HepG2 (cell line): ENCODE results near the gene XCR1. TPM values are rescaled to one million over a fixed set of nuclear protein-coding genes. Genes with fewer than 3 reads are reported as not detected.
"Not testable (repeated sequence)": the region's sequence is repeated elsewhere in the genome, so short reads cannot be mapped to it uniquely, and the experiment has no call there.

Experiments
- ATAC-seq: fragments of 200-7000 bp; cut with Tn5 transposase; 3 replicates; pipeline ENCODE4 v1.9.1; 2020; ENCODE audit warnings: mild to moderate bottlenecking, moderate library complexity
- BruUV-seq: library from RNA; stranded (reverse); fragments of 400-500 nt; replicated peaks from 2 replicates; lab custom pipeline; 2021; lab: Mats Ljungman, UMichigan
- CTCF ChIA-PET: fragments of 300-600 bp; formaldehyde crosslinking; extraction: SDS; loops from one replicate; lab custom pipeline; 2021; ENCODE audit warnings: low total read pairs, inconsistent platforms, low intra/inter-chr PET ratio; lab: Yijun Ruan, JAX
- POLR2A ChIA-PET: fragments of 350-600 bp; sonication (Branson Sonifier 250); formaldehyde crosslinking; loops from one replicate; lab custom pipeline; 2020; ENCODE audit warnings: antibody characterized with exemption, inconsistent platforms; lab: Yijun Ruan, JAX
- DNase-seq: peaks from one replicate; pipeline ENCODE4 v3.0.0-alpha.2; 2015; ENCODE audit warnings: low spot score
- FAIRE-seq: peaks from 3 replicates; lab custom pipeline; 2011; peaks lifted over from hg19 to GRCh38; lab: Jason Lieb, UNC
- H2AFZ ChIP-seq: one replicate; pipeline ENCODE4 v1.6.1; 2011; ENCODE audit warnings: low read length, inconsistent platforms
- H3K27ac ChIP-seq: fragments of 300-600 bp; 3 replicates; pipeline ENCODE4 v1.8.0; 2011; ENCODE audit warnings: mixed run types, mild to moderate bottlenecking, mixed read lengths, low read length, inconsistent platforms; ENCODE audit not compliant: insufficient read depth; ENCODE audit errors: extremely low read length
- H3K27me3 ChIP-seq, 2 experiments: fragments of 200-600 bp in 1 of 2; 2 replicates in 1 of 2; 3 replicates in 1 of 2; pipeline versions ENCODE4 v1.6.0 to v1.8.0; 2011; ENCODE audit warnings: low read length in 2 of 2, mild to moderate bottlenecking in 2 of 2, moderate library complexity in 2 of 2, inconsistent platforms in 1 of 2; ENCODE audit not compliant: insufficient read depth in 2 of 2, control insufficient read depth in 1 of 2
- H3K36me3 ChIP-seq, 2 experiments: fragments of 200-600 bp in 1 of 2; replicated peaks in 1 of 2; 2 replicates in 1 of 2; 3 replicates in 1 of 2; pipeline versions ENCODE4 v1.5.1 to v1.8.0; 2011; ENCODE audit warnings: low read length in 2 of 2, inconsistent platforms in 1 of 2; ENCODE audit not compliant: insufficient read depth in 2 of 2, control insufficient read depth in 1 of 2
- H3K4me1 ChIP-seq: 2 replicates; pipeline ENCODE4 v1.5.1; 2012; ENCODE audit warnings: low read length, inconsistent platforms; ENCODE audit not compliant: insufficient read depth
- H3K4me2 ChIP-seq: 2 replicates; pipeline ENCODE4 v1.6.0; 2011; ENCODE audit warnings: low read depth, low read length, inconsistent platforms
- H3K4me3 ChIP-seq, 3 experiments: fragments of 200-600 bp in 1 of 3; sonication (generic), shearing (Covaris generic) in 1 of 3; replicated peaks in 1 of 3; 2 replicates each; pipeline ENCODE4 v1.5.1; 2011 to 2016; ENCODE audit warnings: low read length in 3 of 3, inconsistent platforms in 2 of 3, low read depth in 2 of 3, mild to moderate bottlenecking in 2 of 3, control low read depth in 1 of 3, mixed read lengths in 1 of 3; ENCODE audit not compliant: insufficient read depth in 1 of 3
- H3K79me2 ChIP-seq: one replicate; pipeline ENCODE4 v1.6.1; 2011; ENCODE audit warnings: low read length, inconsistent platforms; ENCODE audit not compliant: insufficient read depth
- H3K9ac ChIP-seq: 2 replicates; pipeline ENCODE4 v1.6.0; 2011; ENCODE audit warnings: mild to moderate bottlenecking, low read depth, low read length, inconsistent platforms; ENCODE audit not compliant: insufficient read depth
- H3K9me3 ChIP-seq: 2 replicates; pipeline ENCODE4 v1.5.1; 2012; ENCODE audit warnings: mild to moderate bottlenecking, low read length
- H4K20me1 ChIP-seq: 2 replicates; pipeline ENCODE4 v1.6.0; 2011; ENCODE audit warnings: inconsistent platforms, mild to moderate bottlenecking, low read length, moderate library complexity; ENCODE audit not compliant: insufficient read depth
- TSC22D2 ChIP-seq: sonication (generic); formaldehyde crosslinking; IDR thresholded peaks from 2 replicates; pipeline ENCODE4 v1.5.1; 2020; ENCODE audit warnings: missing genetic modification reagents, mild to moderate bottlenecking, borderline replicate concordance
- ZNF557 ChIP-seq: sonication (generic); formaldehyde crosslinking; IDR thresholded peaks from 2 replicates; pipeline ENCODE4 v1.4.0; 2020; ENCODE audit warnings: missing genetic modification reagents
- WGBS: methylation state at CpG from one replicate; pipeline ENCODE4 v1.1.6; 2017; ENCODE audit warnings: low lambda C conversion rate; 5-methylcytosine and 5-hydroxymethylcytosine counted together
- in situ Hi-C: cut with HindIII; loops from 2 replicates; pipeline ENCODE4 v1.10.0; 2017; ENCODE audit warnings: low pct_unique_long_range_greater_than_20kb; ENCODE audit not compliant: extremely low pct_ligation_motif_present
- intact Hi-C: fragments of 100-400 bp; cut with micrococcal nuclease; formaldehyde crosslinking; loops from one replicate; pipeline ENCODE4 v1.10.0; 2022; ENCODE audit not compliant: unreplicated experiment
- polyA plus RNA-seq, 8 experiments: library from polyadenylated mRNA; depleted of rRNA in 3 of 8; stranded (reverse) in 7 of 8; unstranded in 1 of 8; fragments of >200 nt; fragmentation: Illumina TruSeq in 4 of 8; extraction: Trizol in 4 of 8; gene quantifications; 2 replicates each; pipeline versions ENCODE4 v1.2.1 to v1.2.3, GENCODE V29; 2011 to 2016; ENCODE audit warnings: low read depth in 4 of 8, missing spikeins in 1 of 8, mixed read lengths in 1 of 8; ENCODE audit not compliant: insufficient read depth in 1 of 8
- total RNA-seq, 5 experiments: library from RNA; depleted of rRNA; stranded (reverse); fragments of >200 nt; fragmentation: Illumina TruSeq; extraction: Trizol; gene quantifications; 2 replicates each; pipeline ENCODE4 v1.2.3, GENCODE V29; 2016; ENCODE audit warnings: low read depth in 1 of 5

XCR1 gene
- total and polyA plus RNA-seq, 2 of the 13 experiments (the other 11 are each of a cell fraction or from before 2014, with no cell fraction given) = not detected

DNA sequence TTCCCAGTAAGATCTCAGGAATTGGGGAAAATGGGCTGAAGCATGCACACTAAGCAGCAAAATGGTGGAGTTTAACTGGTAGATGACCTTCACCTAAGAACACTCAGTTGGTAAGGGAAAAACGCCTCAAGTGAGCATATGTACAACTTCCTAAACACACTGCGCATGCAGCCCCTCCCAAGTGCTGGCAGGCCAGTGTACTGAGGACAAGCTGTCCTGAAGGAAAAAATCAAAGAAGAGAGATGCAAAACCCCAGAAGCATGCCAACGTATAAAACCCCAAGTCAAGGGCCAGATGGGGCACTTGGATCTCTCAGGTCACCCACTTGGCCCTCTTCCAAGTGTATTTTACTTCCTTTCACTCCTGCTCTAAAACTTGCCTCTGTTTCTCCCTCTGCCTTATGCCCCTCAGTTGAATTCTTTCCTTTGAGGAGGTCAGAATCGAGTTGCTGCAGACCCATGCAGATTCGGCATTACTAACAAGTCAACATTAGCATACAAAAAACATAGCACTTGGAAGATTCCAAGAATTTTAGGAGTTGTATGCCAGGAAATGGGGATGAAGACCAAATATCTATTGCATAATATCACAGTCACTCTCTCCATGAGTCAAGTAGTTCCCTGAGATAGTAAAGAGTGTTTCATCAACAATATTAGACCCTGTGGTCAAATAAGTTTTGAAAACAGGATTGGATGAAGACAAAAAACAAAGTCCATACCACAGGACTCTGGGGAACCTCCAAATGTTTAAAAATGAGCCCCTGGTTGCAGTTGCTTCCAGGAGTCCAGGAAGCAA lies 20.8 kb downstream of the XCR1 start:
- Histone ChIP-seq H3K79me2 (no peaks in the 10 kb centered on the region), H3K4me2 (no peak overlapping the region), H3K4me1 (no peaks in the 10 kb centered on the region), H3K36me3 (no peaks in the 10 kb centered on the region), H3K27me3 (peaks cover 0 to 1% of the 10 kb centered on the region in 2 experiments; a peak in 2 of 5 replicates), H3K4me3 (no peak overlapping the region), H2AFZ (no peak overlapping the region), H3K9ac (no peak overlapping the region), H3K27ac (no peak overlapping the region), H3K9me3 (no peaks in the 10 kb centered on the region), H4K20me1 (no peaks in the 10 kb centered on the region)
- in situ Hi-C loops = no loop called here
- TF ChIP-seq ZNF557 (no peak), TSC22D2 (CRISPR knock-in tag) (no peak)
- intact Hi-C loops = no loop called here
- ChIA-PET POLR2A (interaction anchor here (1.3 kb wide), 1 partner anchor 11 kb away, joined by 3 read pairs; the partner anchor contains the start of gene FYCO1), CTCF (no interaction called here)
- ATAC-seq (no peak), FAIRE-seq (no peak), DNase-seq (no peak)
- WGBS = 44% methylated on average over 5 of the region's 5 CpGs
- no TSS peak for BruUV-seq

GRCh38 chr3:46003706-46004105 lies 23.6 kb downstream of the XCR1 start:
- H3K27ac ChIP-seq, CTCF ChIA-PET, intact Hi-C loops, BruUV-seq, H3K79me2 ChIP-seq, H3K36me3 ChIP-seq, H3K4me3 ChIP-seq, H3K9ac ChIP-seq, H2AFZ ChIP-seq, FAIRE-seq, H3K4me2 ChIP-seq, DNase-seq, ATAC-seq, POLR2A ChIA-PET, H3K4me1 ChIP-seq, in situ Hi-C loops, H3K9me3 ChIP-seq, H4K20me1 ChIP-seq: not testable (repeated sequence)
- H3K27me3 ChIP-seq = peaks cover 0 to 19% of the 10 kb centered on the region in 2 experiments; a peak in 2 of 5 replicates
